Subcutaneous adipose tissue (tissue), 4 donors: ENCODE data around the gene WLS. TPM values are rescaled to one million over a fixed set of nuclear protein-coding genes. Genes with fewer than 3 reads are reported as not detected.

Source experiments
- CTCF ChIP-seq: fragments of 450-650 bp; IDR thresholded peaks from one replicate; pipeline ENCODE4 v1.5.1; 2016; ENCODE audit warnings: low read depth, mild to moderate bottlenecking, control low read depth, antibody characterized with exemption, moderate library complexity
- total RNA-seq, 4 donors: library from RNA; depleted of rRNA; stranded (reverse); fragments of >200 nt; gene quantifications; one replicate each; pipeline ENCODE4 v1.1.0, GENCODE V29; 2016

The WLS gene
- total RNA-seq, 4 donors from 2014 or later = 44.7 to 58.3 (median 51.5) TPM

- no peak for TF ChIP-seq CTCF
Observed at GRCh38 chr1:68113966-68114365, 118.4 kb downstream of the WLS start.

- TF ChIP-seq CTCF = no peak
Observed at GRCh38 chr1:68112835-68113243, 119.5 kb downstream of the WLS start.

- TF ChIP-seq CTCF = no peak
Observed at GRCh38 chr1:68111519-68112436, 120.5 kb downstream of the WLS start.

- no peak for TF ChIP-seq CTCF
Observed at GRCh38 chr1:68107771-68108170, 124.6 kb downstream of the WLS start.

GRCh38 chr1:68103884-68104554 is 128.3 kb downstream of the WLS start:
- no peak for TF ChIP-seq CTCF

GRCh38 chr1:68103011-68103545 is 129.2 kb downstream of the WLS start:
- TF ChIP-seq CTCF = no peak

- TF ChIP-seq CTCF = no peak
Observed at GRCh38 chr1:68101829-68102228, 130.5 kb downstream of the WLS start.
